ENCODE measurements around the gene ATP1A3.

GRCh38 chr19:41933693-41934426 is 60.2 kb downstream of the ATP1A3 start:
- TF ChIP-seq CTCF (IDR thresholded peaks at IDR 0.05) = no peak
- TF ChIP-seq POLR2A (IDR thresholded peaks at IDR 0.05) = no peak
